ENCODE results near the gene TMC7. TPM values are rescaled to one million over a fixed set of nuclear protein-coding genes. Genes with fewer than 3 reads are reported as not detected.

The TMC7 gene
- total RNA-seq, 1 donor from 2014 or later: 0.75 TPM

DNA sequence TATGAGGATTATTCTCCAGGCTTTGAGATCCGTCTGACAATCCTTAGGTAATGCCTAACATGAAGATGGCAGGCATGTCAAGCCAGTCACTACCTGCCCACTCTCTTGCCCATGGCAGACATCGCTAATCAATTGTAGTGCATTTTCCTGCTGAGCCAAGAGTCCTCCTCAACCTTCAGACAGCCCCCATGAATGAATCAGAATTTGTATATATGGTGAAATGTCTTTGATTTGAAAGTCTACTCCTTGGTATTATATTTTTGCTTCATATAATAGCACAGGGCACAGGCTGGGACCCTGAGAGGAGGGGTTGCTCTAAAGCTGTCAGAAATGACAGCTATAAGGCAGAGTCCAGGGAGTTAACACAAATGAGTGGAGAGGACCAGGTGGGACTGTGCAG is 56.7 kb downstream of the TMC7 start:
- H3K36me3 ChIP-seq (ENCODE audit: control insufficient read depth, insufficient read depth, low read length): no peaks in the 10 kb centered on the region
- TF ChIP-seq, protein P1, sequence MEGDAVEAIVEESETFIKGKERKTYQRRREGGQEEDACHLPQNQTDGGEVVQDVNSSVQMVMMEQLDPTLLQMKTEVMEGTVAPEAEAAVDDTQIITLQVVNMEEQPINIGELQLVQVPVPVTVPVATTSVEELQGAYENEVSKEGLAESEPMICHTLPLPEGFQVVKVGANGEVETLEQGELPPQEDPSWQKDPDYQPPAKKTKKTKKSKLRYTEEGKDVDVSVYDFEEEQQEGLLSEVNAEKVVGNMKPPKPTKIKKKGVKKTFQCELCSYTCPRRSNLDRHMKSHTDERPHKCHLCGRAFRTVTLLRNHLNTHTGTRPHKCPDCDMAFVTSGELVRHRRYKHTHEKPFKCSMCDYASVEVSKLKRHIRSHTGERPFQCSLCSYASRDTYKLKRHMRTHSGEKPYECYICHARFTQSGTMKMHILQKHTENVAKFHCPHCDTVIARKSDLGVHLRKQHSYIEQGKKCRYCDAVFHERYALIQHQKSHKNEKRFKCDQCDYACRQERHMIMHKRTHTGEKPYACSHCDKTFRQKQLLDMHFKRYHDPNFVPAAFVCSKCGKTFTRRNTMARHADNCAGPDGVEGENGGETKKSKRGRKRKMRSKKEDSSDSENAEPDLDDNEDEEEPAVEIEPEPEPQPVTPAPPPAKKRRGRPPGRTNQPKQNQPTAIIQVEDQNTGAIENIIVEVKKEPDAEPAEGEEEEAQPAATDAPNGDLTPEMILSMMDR (IDR thresholded peaks at IDR 0.05; ENCODE audit: insufficient read depth, low read length, poor library complexity, severe bottlenecking): no peak

DNA sequence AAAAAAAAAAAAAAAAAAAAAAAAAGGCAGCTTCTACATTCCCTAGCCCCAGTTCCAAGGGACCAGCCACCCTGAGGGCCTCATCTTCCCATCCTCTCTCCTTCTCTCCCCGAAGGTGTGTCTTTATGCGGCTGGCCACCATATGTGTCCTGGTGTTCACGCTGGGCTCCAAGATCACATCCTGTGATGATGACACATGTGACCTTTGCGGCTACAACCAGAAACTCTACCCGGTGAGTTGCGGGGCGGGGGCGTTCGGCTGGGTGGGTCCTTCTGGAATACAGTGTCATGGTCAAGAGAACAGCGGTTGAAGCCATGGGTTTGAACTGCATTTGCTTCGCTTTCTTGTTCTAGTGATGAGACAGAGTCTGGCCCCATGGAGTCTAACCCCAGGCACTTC is 61.0 kb downstream of the TMC7 start:
- Histone ChIP-seq H3K4me3 (ENCODE audit: low read depth, low read length) (no peak overlapping the region), H3K36me3 (ENCODE audit: control insufficient read depth, insufficient read depth, low read length) (no peaks in the 10 kb centered on the region), H3K27me3 (ENCODE audit: control insufficient read depth, insufficient read depth, low read length) (no peaks in the 10 kb centered on the region)
- TF ChIP-seq, protein P1 (IDR thresholded peaks at IDR 0.05; ENCODE audit: insufficient read depth, low read length, poor library complexity, severe bottlenecking): no peak
- DNase-seq (ENCODE audit: low read depth): no peak

More for the DNA sequence above, 56.7 kb downstream of the TMC7 start:
- DNase-seq (ENCODE audit: low read depth): no peak
- Histone ChIP-seq H3K4me3 (ENCODE audit: low read depth, low read length) (no peak overlapping the region), H3K27me3 (ENCODE audit: control insufficient read depth, insufficient read depth, low read length) (no peaks in the 10 kb centered on the region)

DNA sequence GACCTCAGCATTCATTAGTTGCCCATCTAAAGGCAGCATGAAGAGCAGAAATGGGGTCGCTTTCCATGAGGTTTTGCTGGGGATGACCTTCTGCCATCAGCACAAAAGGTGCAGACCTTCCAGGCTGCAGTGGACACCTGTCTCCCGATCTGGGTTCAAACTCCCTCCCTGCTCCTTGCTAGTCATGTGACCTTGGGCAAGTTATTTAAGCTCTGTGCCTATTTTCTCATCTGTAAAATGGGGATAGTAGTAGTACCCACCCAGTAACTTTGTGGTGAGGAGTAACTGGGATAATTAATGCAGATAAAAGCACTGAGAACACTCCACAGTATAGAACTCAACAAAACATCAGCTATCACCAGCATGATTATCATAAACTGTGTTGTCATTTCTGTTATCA is 62.3 kb downstream of the TMC7 start:
- H3K36me3 ChIP-seq (ENCODE audit: control insufficient read depth, insufficient read depth, low read length): no peaks in the 10 kb centered on the region
- no peaks in the 10 kb centered on the region for H3K27me3 ChIP-seq (ENCODE audit: control insufficient read depth, insufficient read depth, low read length)
- H3K4me3 ChIP-seq (ENCODE audit: low read depth, low read length): no peak overlapping the region
- no peak for DNase-seq (ENCODE audit: low read depth)
- TF ChIP-seq, protein P1 (IDR thresholded peaks at IDR 0.05; ENCODE audit: insufficient read depth, low read length, poor library complexity, severe bottlenecking): no peak

DNA sequence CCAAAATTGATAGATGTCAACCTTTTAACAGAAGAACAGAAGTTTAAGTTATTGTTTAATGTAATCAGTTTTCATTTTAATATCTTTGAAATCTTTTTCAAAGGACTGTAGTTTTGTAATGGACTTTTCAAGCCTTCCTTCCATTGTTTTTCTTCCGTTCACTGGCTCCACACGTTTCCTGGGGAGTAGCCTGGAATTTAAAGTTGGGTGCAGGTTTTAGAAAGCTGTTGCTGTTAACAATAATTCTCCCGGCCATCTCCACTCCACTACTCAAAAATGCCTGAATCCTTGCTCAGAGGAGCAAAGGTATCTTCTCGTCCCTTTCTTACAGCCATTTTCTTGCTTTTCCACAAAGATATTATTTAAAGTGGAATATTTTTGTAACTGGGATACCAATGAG is 79.0 kb downstream of the TMC7 start:
- no peaks in the 10 kb centered on the region for H3K36me3 ChIP-seq (ENCODE audit: control insufficient read depth, insufficient read depth, low read length)
- no peak for DNase-seq (ENCODE audit: low read depth)
- no peak overlapping the region for H3K4me3 ChIP-seq (ENCODE audit: low read depth, low read length)
- H3K27me3 ChIP-seq (ENCODE audit: control insufficient read depth, insufficient read depth, low read length): no peaks in the 10 kb centered on the region
- TF ChIP-seq, protein P1 (IDR thresholded peaks at IDR 0.05; ENCODE audit: insufficient read depth, low read length, poor library complexity, severe bottlenecking): no peak

DNA sequence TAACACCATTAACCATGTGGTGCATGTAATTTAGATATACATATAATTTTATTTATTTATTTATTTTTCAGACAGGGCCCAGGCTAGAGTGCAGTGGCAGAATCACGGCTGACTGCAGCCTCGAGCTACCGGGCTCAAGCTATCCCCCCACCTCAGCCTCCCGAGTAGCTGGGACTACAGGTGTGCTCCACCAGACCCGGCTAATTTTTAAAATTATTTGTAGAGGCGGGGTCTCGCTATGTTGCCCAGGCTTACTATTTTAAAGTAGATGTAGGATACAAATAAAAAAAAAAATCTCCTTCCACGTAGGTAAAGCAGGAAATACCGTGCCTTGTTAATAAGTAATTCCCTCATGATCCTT is 83.2 kb downstream of the TMC7 start:
- TF ChIP-seq, protein P1 (IDR thresholded peaks at IDR 0.05; ENCODE audit: insufficient read depth, low read length, poor library complexity, severe bottlenecking): no peak
- H3K4me3 ChIP-seq (ENCODE audit: low read depth, low read length): peak overlapping the region; percentile 13
- no peak for DNase-seq (ENCODE audit: low read depth)

More for the DNA sequence above, 83.2 kb downstream of the TMC7 start:
- H3K27me3 ChIP-seq (ENCODE audit: control insufficient read depth, insufficient read depth, low read length): no peaks in the 10 kb centered on the region
- H3K36me3 ChIP-seq (ENCODE audit: control insufficient read depth, insufficient read depth, low read length): no peaks in the 10 kb centered on the region
